Stimulated activated CD4-positive, alpha-beta T cell treated with anti-CD3 and anti-CD28 coated beads, Interleukin-15, amount 100 ng/mL, for 1 hour (primary cell): ENCODE data around the gene CEP120.
A peak's percentile ranks its signal among the peaks of the same experiment; 100 is the strongest.
"Not testable (repeated sequence)": the region's sequence is repeated elsewhere in the genome, so short reads cannot be mapped to it uniquely, and the experiment has no call there.

ENCODE experiments used
- DNase-seq, 2 donors: peaks; one replicate each; pipeline ENCODE4 v3.0.0-alpha.2; 2020; ENCODE audit warnings: low read depth in 1 of 2, low spot score in 1 of 2

CEP120 gene

DNA sequence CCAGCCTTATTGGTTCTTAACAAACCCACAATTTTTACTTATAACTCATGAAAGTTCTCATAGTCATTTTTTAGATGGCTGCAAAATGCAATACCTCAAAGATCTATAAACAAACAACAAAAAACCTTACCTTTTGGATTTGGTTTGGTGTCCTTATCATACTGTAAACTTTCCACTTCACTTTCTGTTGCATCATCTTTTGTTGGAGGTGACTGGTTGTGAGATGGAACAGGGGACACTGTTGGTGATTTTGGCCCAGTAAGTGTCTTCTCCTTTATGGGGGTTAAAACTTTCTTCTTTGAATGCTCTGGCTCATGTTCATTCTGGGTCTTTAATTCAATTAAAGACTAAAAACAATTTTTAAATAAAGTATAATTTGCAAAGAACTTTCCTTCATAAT, 33.4 kb downstream of the CEP120 start:
- DNase-seq, result no peak

DNA sequence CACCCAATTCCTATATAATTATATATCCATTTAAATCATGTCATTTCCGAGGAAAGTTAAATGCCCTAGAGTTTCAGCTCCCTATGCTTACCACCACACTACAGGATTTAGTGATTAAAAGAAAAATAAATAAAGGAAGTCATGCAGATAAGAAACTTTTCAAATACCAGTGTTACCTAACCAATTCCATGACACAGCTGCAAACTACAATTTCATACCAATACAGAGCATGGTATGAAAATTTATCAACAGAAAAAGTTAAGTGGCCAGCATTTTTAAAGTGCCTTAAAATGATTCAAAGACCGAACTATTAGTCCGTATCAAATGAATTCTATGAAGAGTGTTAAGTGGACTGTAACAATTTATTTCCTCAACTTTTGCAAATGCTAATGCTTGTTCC, 35.9 kb downstream of the CEP120 start:
- DNase-seq, result no peak

DNA sequence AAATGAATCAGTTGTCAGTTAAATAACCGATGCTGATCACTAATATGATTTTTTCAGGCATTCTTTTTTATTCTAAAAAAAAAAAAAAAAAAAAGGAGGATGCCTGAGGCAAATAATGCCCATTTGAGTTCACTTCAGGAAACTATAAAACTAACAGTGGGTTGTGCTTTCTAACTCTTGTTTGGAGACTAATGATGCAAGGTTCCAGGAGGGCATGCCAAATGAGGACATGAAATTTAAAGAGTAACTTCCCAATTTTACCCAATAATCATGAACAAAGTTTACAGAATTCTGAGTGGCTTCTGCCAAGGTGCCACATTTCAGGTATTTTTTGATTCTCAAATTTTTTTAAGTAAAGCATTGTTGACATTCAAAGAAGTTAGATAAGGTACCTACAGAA, 41.0 kb downstream of the CEP120 start:
- no peak for DNase-seq

DNA sequence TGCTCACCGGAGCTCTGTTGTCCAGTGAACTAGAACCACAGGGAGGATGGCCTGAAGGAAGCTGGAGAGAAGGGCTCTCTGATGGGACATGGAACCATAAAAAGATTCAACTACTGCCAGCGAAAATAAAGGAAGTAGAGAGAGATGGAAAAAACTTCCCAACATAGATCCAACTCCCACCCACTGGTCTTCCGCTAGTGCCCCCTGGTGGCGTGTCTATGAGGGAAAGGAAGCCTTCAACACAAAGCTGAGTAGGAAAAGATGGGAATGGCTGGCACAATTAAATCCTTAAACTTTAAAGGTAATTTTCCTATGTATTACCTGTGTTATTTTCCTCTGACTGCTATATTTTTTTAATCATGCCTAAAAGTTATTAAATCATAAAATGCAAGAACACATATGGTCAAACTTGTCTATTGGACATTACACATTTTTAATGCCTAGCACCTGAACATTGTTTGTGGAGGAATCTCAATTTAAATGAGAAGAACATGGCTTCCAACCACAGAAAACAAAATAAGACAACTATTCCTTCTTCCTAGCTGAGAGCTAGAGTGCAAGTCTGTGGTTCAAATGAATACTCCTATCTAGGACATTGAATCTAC, 51.5 kb downstream of the CEP120 start:
- DNase-seq, result peak in 1 of 2 donors; percentile 6

DNA sequence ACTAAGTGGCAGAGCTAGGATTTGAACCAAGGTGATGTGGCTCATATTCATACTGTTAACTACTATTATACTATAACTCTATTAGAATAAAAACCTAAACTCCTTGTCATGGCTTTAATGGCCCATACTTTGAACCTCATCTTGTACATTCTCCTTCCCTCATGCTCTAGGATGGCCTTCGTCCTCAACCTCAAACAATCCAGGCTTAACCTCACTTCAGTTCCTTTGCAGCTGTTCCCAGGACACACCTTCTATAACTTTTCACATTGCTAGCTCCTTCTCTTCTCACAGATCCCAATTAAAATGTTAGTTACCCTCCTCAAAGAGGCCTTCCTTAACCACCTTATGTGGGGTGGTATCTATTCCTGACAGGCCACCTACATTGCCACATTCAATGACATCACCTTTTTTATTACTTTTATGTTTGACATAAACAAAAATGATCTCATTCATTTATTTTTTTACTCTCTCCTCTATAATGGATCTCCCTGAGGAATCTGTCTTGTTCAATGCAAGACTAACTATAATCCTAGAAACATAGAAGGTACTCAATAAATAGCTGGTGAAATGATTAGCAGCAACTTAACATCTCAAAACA, 53.7 kb downstream of the CEP120 start:
- no peak for DNase-seq

DNA sequence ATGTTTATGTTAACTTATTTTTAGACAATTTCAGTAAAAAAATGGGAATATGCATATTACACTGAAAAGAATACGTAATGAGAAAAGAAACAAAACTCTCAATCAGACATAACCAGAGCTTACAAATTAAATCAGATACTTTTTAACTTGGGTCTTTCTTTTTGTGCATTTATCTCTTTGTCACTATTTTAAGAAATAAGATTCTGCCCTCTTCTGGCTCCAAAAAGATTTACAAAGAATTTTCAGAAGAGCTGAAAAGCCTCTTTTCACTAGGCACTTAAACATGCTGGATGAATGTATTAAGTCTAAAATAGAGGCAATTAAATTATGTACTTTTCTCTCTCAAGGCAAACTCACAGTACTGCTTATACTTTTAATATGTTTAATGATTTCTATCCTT, 55.5 kb downstream of the CEP120 start:
- no peak for DNase-seq

DNA sequence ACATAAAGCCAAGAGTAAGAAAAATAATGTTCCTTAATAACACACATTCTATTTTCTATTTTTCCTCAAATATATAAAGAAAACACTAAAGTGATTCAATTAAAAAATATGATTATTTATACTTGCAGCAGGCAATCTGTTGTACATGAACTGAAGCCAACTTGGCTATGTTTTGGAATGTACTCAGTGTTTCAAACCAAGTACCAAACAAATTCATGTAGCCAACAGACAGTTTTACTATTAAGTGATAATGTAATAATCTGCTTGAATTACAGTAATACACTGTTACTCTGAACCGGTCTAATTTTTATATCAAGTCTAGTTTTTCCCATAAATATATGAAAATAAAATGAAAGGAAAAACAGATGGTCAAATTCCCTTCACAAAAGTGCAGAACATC, 58.0 kb downstream of the CEP120 start:
- no peak for DNase-seq

DNA sequence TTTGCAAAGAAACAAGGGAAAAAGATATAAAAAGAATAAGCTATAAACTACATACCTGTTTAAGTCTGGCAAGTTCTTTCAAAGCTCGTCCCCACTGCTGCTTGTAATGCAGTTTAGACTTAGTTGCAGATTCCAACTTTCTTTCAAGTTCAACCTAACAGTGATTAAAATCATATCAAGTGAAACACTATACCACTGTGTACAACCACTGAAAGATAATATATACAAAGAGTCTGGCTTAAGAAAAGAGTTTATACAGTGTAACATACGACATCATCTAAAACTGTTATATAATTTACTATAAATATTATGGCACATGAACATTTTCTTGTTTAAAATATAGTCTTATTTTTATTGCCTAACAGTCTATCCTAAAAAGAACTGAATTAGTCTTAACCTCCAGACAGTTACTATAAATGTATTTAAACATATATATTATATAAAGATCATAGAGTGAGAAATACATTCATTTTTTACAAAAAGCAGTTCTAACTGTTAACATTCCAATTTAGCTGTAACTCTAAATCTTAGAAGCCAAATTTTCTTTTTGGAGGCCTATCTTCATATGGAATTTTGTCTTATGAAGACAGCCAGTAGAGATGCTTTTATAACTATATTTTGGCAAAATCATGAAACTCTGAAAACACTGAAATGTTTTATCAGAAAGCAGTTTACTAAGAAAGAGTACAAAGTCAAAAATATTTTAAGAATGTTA, 58.6 kb downstream of the CEP120 start:
- no peak for DNase-seq

DNA sequence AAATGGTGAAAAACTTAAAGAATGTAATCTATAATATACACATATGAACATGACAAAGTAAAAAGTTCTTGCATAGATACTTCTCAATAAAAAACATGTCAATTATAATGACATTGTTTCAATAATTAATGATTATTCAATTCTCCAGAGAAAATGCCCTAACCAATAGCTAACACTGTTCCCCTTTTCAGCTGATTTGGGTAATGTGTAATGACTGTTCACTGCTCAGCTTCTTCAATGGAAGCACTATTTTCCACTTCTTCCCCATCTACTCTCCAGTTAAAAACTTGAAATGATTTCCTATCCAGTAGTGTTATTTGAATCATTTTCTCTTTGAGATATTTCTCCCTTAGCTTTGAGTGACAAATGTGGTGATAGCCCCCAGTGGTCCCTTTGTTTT, 62.3 kb downstream of the CEP120 start:
- no peak for DNase-seq

DNA sequence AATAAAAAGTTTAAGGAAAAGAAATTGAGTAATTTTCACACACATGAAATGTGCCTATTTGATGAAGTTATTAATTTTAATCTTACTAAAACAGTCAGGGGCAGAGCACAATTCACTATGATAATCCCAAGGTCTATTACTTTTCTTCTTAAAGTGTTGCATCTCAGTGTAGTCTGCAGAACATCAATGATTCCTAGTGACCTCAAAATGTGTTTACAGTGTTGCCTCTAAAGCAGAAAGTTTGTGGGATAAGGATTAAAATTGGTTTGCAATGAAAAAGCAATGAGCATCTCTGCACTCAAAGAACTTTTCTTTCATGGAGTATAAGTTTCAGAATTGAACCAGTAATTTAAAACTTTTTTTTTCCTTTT, 63.0 kb downstream of the CEP120 start:
- DNase-seq, result no peak

DNA sequence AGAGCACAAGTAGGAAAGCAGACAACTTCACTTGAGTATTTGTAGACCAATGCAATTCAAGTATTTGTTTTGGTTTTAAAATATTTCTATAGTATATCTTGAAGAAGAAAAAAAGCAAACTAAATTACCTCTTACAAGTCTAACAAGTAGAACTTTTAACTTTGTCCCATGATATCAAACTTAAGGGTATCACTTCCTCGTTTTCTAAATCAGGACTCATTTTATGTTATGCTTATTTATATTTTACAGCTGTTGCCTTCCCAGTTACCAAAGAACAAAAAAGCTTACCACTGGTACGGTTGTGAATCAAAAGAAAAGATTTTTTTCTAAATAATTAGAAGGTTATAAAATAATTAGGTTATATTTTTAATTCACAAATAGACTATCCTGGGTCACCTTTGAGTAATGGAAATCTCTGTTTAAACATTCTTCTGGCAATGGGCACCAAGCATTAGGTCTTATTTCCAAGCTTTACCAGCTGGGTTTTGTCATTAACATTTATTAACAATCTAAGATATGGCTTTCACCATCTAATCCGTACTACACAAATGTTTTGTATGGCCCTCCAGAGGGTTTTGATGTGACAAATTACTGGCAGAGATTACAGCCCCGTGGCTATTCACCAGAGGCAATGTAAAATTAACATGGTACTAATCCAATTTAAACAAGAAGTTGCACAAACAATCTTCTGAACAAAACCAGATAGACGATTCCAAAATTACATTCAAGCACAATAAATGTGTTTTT, 63.6 kb downstream of the CEP120 start:
- no peak for DNase-seq

DNA sequence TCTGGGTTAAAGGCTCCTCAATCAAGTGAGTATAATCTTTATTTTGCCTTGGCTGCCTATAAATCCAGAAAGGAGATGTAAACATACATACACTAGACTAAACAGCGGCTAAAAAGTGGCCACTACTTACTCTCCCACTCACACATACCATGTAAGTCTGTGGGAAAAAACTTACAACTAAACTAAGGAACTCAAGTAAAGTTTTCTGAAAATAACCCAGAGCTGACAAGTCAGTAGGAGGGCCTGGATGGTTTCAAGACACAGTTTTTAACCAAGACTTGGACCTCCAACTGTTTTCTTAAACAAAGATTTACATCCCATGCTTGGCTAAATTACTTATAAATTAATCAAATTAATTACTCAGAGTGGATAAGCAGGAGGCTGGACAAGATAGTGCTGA, 64.5 kb downstream of the CEP120 start:
- no peak for DNase-seq

DNA sequence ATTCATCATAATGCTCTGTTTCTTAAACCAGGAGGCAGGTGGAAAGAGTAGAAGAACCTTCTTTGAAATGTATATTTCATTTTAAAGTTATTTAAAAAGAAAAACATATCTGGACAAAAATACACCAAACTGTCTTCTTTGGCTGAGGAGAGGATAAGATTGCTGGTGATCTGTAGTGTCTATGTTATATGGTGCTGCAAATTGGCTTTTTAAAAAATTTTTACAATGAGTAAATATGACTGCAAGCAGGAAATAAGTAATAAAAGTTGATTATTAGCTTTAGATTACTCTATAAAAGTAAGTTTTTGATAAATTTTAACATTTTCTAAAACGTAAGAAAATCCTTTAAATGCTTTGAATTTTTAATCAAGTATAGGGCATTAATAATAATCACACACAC, 64.9 kb downstream of the CEP120 start:
- DNase-seq, result no peak

DNA sequence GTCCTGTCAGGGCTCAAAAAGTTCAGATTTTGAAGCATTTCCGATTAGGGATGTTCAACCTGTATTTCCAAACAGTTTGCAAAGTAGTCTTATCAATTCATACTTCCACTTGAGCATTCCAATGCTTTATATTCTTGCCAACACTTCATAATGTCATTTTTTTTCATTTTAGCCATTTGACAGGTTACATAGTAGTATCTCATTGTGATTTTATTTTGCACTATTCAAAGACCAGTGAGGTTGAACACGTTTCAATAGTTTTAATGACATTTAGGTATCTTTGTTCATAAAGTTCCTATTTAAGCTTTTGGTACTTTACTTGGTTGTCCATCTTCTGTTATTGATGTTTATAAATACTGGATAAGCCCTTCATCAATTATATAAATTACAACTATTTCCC, 71.4 kb downstream of the CEP120 start:
- no peak for DNase-seq

DNA sequence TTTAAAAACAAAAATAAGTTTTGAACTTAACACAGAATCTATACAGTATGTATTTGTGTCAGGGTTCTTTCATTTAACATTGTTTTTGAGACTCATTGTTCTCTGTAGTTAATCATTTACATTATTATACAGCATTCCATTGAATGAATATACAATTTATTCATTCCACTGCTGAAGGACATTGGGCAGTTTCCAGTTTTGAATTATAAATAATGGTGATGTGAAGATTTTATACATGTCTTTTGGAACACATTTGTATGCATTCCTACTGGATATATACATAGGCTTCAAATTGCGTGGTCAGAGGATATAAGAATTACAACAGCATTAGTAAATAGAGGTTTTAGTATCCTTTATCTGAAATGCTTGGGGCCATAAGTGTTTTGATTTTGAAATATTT, 72.0 kb downstream of the CEP120 start:
- DNase-seq, result no peak

DNA sequence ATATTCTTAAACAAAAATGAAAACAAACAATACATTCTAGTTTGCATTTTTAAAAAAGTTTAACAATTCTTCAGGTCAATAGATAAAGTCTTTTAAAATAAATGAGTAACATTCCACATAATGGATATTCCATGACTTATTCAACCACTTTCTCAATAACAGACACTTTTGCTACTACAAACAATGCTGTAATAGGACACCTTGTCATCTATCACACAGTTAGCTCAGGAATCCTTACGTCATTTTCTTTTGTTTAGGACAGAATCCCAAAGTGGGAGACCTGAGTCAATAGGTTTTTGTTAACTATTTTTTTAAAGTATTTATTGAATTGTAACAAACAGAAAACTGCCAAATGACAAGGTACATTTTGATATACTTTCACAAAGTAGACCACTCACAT, 72.5 kb downstream of the CEP120 start:
- no peak for DNase-seq

DNA sequence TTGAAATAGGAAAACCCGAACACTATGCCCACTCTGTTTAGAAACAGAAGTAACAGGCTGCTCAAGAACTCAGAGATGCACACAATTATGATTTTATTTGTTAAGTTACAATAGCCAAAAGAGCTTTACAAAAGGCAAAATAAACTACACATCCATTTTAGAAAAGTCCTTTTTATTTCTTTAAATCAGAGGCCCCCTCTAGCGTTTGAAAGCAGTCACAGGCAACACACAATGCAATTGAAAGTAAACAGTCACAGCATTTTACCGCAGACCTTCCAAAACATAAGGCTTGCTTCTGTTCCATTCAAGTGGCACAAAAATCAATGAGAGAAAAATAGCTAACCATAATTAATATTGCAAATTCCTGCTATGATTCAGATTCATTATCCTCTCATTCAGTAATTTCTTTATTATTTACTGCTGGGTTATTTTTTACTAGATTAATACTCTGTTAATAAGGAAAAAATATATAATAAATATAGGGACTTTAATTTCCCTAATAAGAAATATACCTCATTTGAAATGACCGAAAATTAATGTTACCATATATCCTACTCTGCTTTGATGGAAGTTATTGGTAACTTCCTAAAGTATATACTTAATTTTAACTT, 78.3 kb downstream of the CEP120 start:
- DNase-seq, result no peak

DNA sequence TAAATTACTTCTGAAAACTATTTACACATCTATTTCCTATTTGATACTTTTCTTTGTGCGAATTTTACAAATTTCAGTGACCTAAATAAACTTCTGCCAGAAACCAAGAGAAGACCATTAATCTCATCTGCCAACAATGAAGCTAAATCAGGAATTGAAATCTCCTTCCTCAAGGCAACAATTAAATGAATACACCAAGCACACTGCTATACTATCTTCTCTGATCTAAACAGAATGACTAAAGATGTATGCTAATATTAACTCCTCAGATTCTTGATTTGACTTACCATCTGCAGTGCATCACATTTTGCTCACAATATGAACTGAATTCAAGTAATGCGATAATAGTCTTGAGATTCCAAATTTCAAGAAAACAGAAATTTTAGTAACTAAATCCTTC, 82.3 kb downstream of the CEP120 start:
- DNase-seq, result no peak

DNA sequence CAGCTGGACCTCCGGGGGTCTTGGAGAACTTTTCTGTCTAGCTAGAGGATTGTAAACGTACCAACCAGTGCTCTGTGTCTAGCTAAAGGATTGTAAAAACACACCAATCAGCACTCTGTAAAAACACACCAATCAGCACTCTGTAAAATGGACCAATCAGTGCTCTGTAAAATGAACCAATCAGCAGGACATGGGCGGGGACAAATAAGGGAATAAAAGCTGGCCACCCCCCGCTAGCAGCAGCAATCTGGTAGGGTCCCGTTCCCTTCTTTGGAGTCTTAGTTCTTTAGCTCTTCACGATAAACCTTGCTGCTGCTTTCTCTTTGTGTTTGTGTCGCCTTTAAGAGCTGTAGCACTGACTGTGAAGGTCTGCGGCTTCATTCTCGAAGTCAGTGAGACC, 114.8 kb downstream of the CEP120 start:
- DNase-seq, result not testable (repeated sequence)

DNA sequence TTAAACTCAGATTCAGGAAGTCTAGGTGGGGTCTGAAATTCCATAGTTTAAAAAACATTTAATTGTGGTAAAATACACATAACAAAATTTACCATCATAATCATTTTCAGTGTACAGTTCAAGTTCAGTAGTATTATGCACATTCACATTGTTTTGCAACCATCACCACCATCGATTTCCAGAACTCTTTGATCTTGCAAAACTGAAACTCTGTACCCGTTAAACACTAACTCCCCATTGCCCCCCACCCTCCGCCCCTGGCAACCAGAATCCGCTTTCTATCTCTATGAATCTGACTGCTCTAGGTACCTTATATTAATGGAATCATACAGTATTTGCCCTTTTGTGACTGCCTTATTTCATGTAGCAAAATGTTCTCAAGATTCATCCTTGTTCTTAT, 117.5 kb downstream of the CEP120 start:
- DNase-seq, result no peak

DNA sequence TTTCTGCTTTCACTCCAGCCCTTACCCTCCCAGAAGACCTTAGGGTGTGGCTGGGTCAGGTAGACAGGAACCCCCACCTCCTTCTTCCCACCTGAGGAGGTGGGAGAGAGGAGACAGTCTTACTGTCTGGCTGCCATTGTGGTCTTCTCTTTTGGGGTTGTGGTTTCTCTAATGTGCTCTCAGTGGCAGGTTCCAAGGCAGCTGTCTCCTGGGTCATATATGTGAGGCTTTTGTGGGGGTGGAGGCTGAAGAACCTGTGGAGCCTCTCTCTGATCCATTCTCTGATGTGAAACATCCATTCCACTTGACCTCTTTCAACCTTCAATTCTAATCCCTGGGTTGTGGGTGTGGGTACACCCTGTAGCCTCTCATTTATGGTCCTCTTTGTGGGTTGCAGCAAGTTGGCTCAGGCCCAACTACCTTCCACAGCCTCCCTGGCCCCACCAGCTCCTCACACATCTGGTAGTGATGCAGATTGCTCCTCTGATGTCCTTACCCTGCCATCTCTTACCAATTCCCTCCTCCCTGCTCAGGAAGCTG, 118.4 kb downstream of the CEP120 start:
- no peak for DNase-seq

DNA sequence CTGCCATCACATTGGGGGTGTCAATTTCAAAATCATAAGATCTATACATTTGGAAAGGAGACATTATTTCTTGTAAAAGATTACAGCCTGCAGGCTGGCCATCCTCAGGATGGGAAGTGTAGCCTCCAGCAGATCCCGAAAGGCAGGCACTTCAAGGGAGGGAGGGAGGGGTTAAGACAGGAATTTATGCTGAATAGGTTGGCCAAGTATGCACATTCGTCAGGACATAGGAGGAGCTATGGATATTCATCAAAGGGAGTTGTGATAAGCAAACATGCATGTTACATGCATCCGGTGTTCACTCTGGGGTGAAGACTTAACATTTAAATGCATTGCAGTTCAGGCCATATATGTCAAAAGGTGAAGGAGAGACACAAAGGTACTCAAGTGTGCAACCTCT, 119.4 kb downstream of the CEP120 start:
- no peak for DNase-seq
